Natural killer cell (primary cell): ENCODE data around the gene DBN1. TPM values are rescaled to one million over a fixed set of nuclear protein-coding genes. Genes with fewer than 3 reads are reported as not detected.

Experiments used
- ATAC-seq, 3 donors: fragments of 150-1000 bp in 2 of 3; fragments of 200-7000 bp in 1 of 3; cut with Tn5 transposase; 1 replicate in 1 of 3; 2 replicates in 2 of 3; pipeline ENCODE4 v1.10.0; 2021; ENCODE audit warnings: mild to moderate bottlenecking in 2 of 3, moderate library complexity in 2 of 3
- DNase-seq, 2 donors: peaks; one replicate each; pipeline versions ENCODE4 v3.0.0 to v3.0.0-alpha.2; 2013 to 2021; ENCODE audit warnings: mixed read lengths in 1 of 2
- H3K27ac ChIP-seq: one replicate; pipeline ENCODE4 v1.5.1; 2013; ENCODE audit warnings: mild to moderate bottlenecking, low read length
- H3K27me3 ChIP-seq: one replicate; pipeline ENCODE4 v1.6.1; 2013; ENCODE audit warnings: low read length; ENCODE audit not compliant: control insufficient read depth, insufficient read depth
- H3K36me3 ChIP-seq: one replicate; pipeline ENCODE4 v1.6.1; 2013; ENCODE audit warnings: low read length; ENCODE audit not compliant: control insufficient read depth, insufficient read depth
- H3K4me1 ChIP-seq: one replicate; pipeline ENCODE4 v1.6.1; 2013; ENCODE audit warnings: low read length; ENCODE audit not compliant: control insufficient read depth, insufficient read depth
- H3K4me3 ChIP-seq: one replicate; pipeline ENCODE4 v1.5.1; 2013; ENCODE audit warnings: low read length
- H3K9me3 ChIP-seq: one replicate; pipeline ENCODE4 v1.6.1; 2013; ENCODE audit warnings: low read length; ENCODE audit not compliant: control insufficient read depth, insufficient read depth
- H3K27ac Mint-ChIP-seq, 2 donors: one replicate each; pipeline ENCODE4 v1.8.0; 2022; ENCODE audit warnings: mild to moderate bottlenecking in 2 of 2, mixed read lengths in 2 of 2, moderate library complexity in 1 of 2
- H3K27me3 Mint-ChIP-seq, 2 donors: one replicate each; pipeline ENCODE4 v1.8.0; 2022; ENCODE audit warnings: low read depth in 2 of 2, mixed read lengths in 2 of 2
- H3K36me3 Mint-ChIP-seq: one replicate; pipeline ENCODE4 v1.8.0; 2022; ENCODE audit warnings: mixed read lengths
- H3K4me1 Mint-ChIP-seq, 2 donors: one replicate each; pipeline ENCODE4 v1.8.0; 2022; ENCODE audit warnings: mixed read lengths in 2 of 2
- H3K4me3 Mint-ChIP-seq: one replicate; pipeline ENCODE4 v1.8.0; 2022; ENCODE audit warnings: mild to moderate bottlenecking, moderate library complexity, mixed read lengths
- H3K9me3 Mint-ChIP-seq, 2 donors: one replicate each; pipeline ENCODE4 v1.8.0; 2022; ENCODE audit warnings: mixed read lengths in 2 of 2
- CTCF ChIP-seq: fragments of 200-600 bp; IDR thresholded peaks from one replicate; pipeline ENCODE4 v1.8.0; 2022; ENCODE audit warnings: antibody characterized with exemption
- WGBS: methylation state at CpG from one replicate; pipeline ENCODE4 v1.1.7; 2013; ENCODE audit warnings: missing lambda C conversion rate; ENCODE audit not compliant: insufficient coverage; 5-methylcytosine and 5-hydroxymethylcytosine counted together
- intact Hi-C: fragments of 100-400 bp; cut with micrococcal nuclease; formaldehyde crosslinking; loops from one replicate; pipeline ENCODE4 v1.14.2; 2022
- total RNA-seq, 4 donors: library from RNA; stranded (reverse); fragments of 120-200 nt in 1 of 4; gene quantifications; one replicate each; pipeline versions ENCODE4 v1.2.3 to v1.2.4, GENCODE V29; 2013 to 2022

The DBN1 gene
- total RNA-seq, 3 donors from 2014 or later (not counting 1 experiment from before 2014, with no cell fraction given): 13.7 to 25.2 (median 15.0) TPM

GRCh38 chr5:177493795-177494345 lies 20.4 kb upstream of the DBN1 start:
- H3K27ac ChIP-seq: no peak overlapping the region
- DNase-seq (no peak), ATAC-seq (no peak)
- intact Hi-C loops: loop anchor here (10.0 kb wide), 1 partner anchor 379 kb away; no protein-coding TSS in a partner anchor
- Mint-ChIP-seq H3K9me3 (no peaks in the 10 kb centered on the region), H3K36me3 (no peaks in the 10 kb centered on the region), H3K4me3 (no peak overlapping the region), H3K27ac (peak overlapping the region in 1 of 2 donors; percentile 80), H3K4me1 (peaks cover 13 to 49% of the 10 kb centered on the region in 2 donors), H3K27me3 (peaks cover 6 to 8% of the 10 kb centered on the region in 2 donors)
- no peaks in the 10 kb centered on the region for H3K9me3 ChIP-seq
- peaks cover 56% of the 10 kb centered on the region for H3K4me1 ChIP-seq
- H3K27me3 ChIP-seq: peaks cover 5% of the 10 kb centered on the region
- no peak overlapping the region for H3K4me3 ChIP-seq
- 98% methylated on average over 5 of the region's 5 CpGs for WGBS
- H3K36me3 ChIP-seq: no peaks in the 10 kb centered on the region
- no peak for TF ChIP-seq CTCF

- peaks cover 48% of the 10 kb centered on the region for H3K4me1 ChIP-seq
- DNase-seq (no peak), ATAC-seq (no peak)
- intact Hi-C loops: loop anchor here (10.0 kb wide), 1 partner anchor 378 kb away; no protein-coding TSS in a partner anchor
- Mint-ChIP-seq H3K27me3 (no peaks in the 10 kb centered on the region), H3K27ac (peak overlapping the region in 1 of 2 donors; percentile 80), H3K4me1 (peaks cover 3 to 39% of the 10 kb centered on the region in 2 donors), H3K4me3 (no peak overlapping the region), H3K9me3 (no peaks in the 10 kb centered on the region), H3K36me3 (no peaks in the 10 kb centered on the region)
- H3K27me3 ChIP-seq: no peaks in the 10 kb centered on the region
- WGBS: 97% methylated on average over 7 of the region's 7 CpGs
- no peak overlapping the region for H3K4me3 ChIP-seq
- H3K27ac ChIP-seq: no peak overlapping the region
- no peak for TF ChIP-seq CTCF
- no peaks in the 10 kb centered on the region for H3K36me3 ChIP-seq
- no peaks in the 10 kb centered on the region for H3K9me3 ChIP-seq
Observed at GRCh38 chr5:177492841-177493240, 19.4 kb upstream of the DBN1 start.

GRCh38 chr5:177491983-177492746 lies 18.7 kb upstream of the DBN1 start:
- Mint-ChIP-seq H3K27ac (peak overlapping the region in 1 of 2 donors; percentile 80), H3K4me3 (no peak overlapping the region), H3K36me3 (no peaks in the 10 kb centered on the region), H3K4me1 (peaks cover 0 to 33% of the 10 kb centered on the region in 2 donors), H3K27me3 (no peaks in the 10 kb centered on the region), H3K9me3 (no peaks in the 10 kb centered on the region)
- no peaks in the 10 kb centered on the region for H3K36me3 ChIP-seq
- H3K27ac ChIP-seq: no peak overlapping the region
- H3K27me3 ChIP-seq: no peaks in the 10 kb centered on the region
- peaks cover 44% of the 10 kb centered on the region for H3K4me1 ChIP-seq
- WGBS: 97% methylated on average over 54 of the region's 54 CpGs
- no peak for TF ChIP-seq CTCF
- H3K9me3 ChIP-seq: no peaks in the 10 kb centered on the region
- DNase-seq (no peak), ATAC-seq (no peak)
- intact Hi-C loops: loop anchor here (10.0 kb wide), 1 partner anchor 377 kb away; no protein-coding TSS in a partner anchor
- no peak overlapping the region for H3K4me3 ChIP-seq
